Neural cell (in vitro differentiated cells): ENCODE results near the gene KCNIP3. TPM values are rescaled to one million over a fixed set of nuclear protein-coding genes. Genes with fewer than 3 reads are reported as not detected.

Experiments
- H2AFZ ChIP-seq: fragments of 200-600, 300-800 bp; sonication (generic), shearing (Covaris generic); 2 replicates; pipeline ENCODE4 v1.6.0; 2014; ENCODE audit warnings: low read depth, mild to moderate bottlenecking, antibody characterized with exemption, low read length, moderate library complexity
- H3F3A ChIP-seq: fragments of 200-600 bp; shearing (Covaris generic); 2 replicates; pipeline ENCODE4 v1.6.1; 2016; ENCODE audit warnings: mild to moderate bottlenecking, moderate library complexity, mixed read lengths, antibody characterized with exemption, low read length; ENCODE audit not compliant: insufficient read depth, poor library complexity, severe bottlenecking
- H3K27ac ChIP-seq: fragments of 200-600, 300-800 bp; sonication (generic), shearing (Covaris generic); 2 replicates; pipeline ENCODE4 v1.5.1; 2014; ENCODE audit warnings: mild to moderate bottlenecking, low read length, moderate library complexity
- H3K27me3 ChIP-seq: fragments of 300-800, 200-600 bp; sonication (generic), shearing (Covaris generic); 2 replicates; pipeline ENCODE4 v1.6.0; 2014; ENCODE audit warnings: mild to moderate bottlenecking, low read depth, low read length, moderate library complexity; ENCODE audit not compliant: insufficient read depth
- H3K36me3 ChIP-seq: fragments of 300-800, 200-600 bp; sonication (generic), shearing (Covaris generic); 2 replicates; pipeline ENCODE4 v1.5.1; 2014; ENCODE audit warnings: mild to moderate bottlenecking, antibody characterized with exemption, low read length, moderate library complexity; ENCODE audit not compliant: insufficient read depth
- H3K4me2 ChIP-seq: fragments of 300-800, 200-600 bp; sonication (generic), shearing (Covaris generic); 2 replicates; pipeline ENCODE4 v1.6.0; 2014; ENCODE audit warnings: mild to moderate bottlenecking, low read length
- H3K4me3 ChIP-seq: fragments of 300-800, 200-600 bp; sonication (generic), shearing (Covaris generic); 2 replicates; pipeline ENCODE4 v1.5.1; 2014; ENCODE audit warnings: mild to moderate bottlenecking, low read length, moderate library complexity
- H3K79me2 ChIP-seq: fragments of 200-600 bp; shearing (Covaris generic); replicated peaks from 2 replicates; pipeline ENCODE4 v1.6.0; 2014; ENCODE audit warnings: mild to moderate bottlenecking, low read length, moderate library complexity; ENCODE audit not compliant: insufficient read depth
- H3K9ac ChIP-seq: fragments of 300-800, 200-600 bp; sonication (generic), shearing (Covaris generic); 2 replicates; pipeline ENCODE4 v1.6.1; 2016; ENCODE audit warnings: mild to moderate bottlenecking, low read length, mixed read lengths
- H3K9me2 ChIP-seq: fragments of 200-600 bp; shearing (Covaris generic); 2 replicates; pipeline ENCODE4 v1.6.1; 2016; ENCODE audit warnings: mild to moderate bottlenecking, low read length, mixed read lengths; ENCODE audit not compliant: insufficient read depth
- H3K9me3 ChIP-seq: fragments of 200-600, 300-800 bp; sonication (generic), shearing (Covaris generic); 2 replicates; pipeline ENCODE4 v1.6.1; 2016; ENCODE audit warnings: mild to moderate bottlenecking, mixed run types, low read length, moderate library complexity, mixed read lengths
- H4K20me1 ChIP-seq: fragments of 200-600 bp; shearing (Covaris generic); 2 replicates; pipeline ENCODE4 v1.6.1; 2016; ENCODE audit warnings: mild to moderate bottlenecking, mixed run types; ENCODE audit not compliant: insufficient read depth
- CTCF ChIP-seq: fragments of 450-650 bp; IDR thresholded peaks from 2 replicates; pipeline ENCODE4 v1.5.1; 2014; ENCODE audit warnings: antibody characterized with exemption, mild to moderate bottlenecking, moderate library complexity; ENCODE audit not compliant: poor library complexity, severe bottlenecking
- EP300 ChIP-seq: fragments of 450-650 bp; conservative IDR thresholded peaks from 2 replicates; pipeline ENCODE4 v1.6.1; 2014; ENCODE audit warnings: antibody characterized with exemption, mild to moderate bottlenecking, moderate library complexity; ENCODE audit not compliant: poor library complexity, severe bottlenecking
- EZH2 ChIP-seq: fragments of 200-600, 300-800 bp; shearing (Covaris generic), sonication (generic); IDR thresholded peaks from 2 replicates; pipeline ENCODE4 v1.6.1; 2014; ENCODE audit warnings: antibody characterized with exemption, low read length, borderline replicate concordance, mild to moderate bottlenecking; ENCODE audit not compliant: insufficient read depth, poor library complexity, severe bottlenecking
- MXI1 ChIP-seq: fragments of 450-650 bp; conservative IDR thresholded peaks from 2 replicates; pipeline ENCODE4 v1.6.1; 2014; ENCODE audit warnings: antibody characterized with exemption, mild to moderate bottlenecking; ENCODE audit not compliant: poor library complexity, severe bottlenecking
- POLR2AphosphoS5 ChIP-seq: IDR thresholded peaks from 2 replicates; pipeline ENCODE4 v1.6.1; 2012
- RAD21 ChIP-seq: fragments of 450-650 bp; conservative IDR thresholded peaks from 2 replicates; pipeline ENCODE4 v1.6.1; 2014; ENCODE audit warnings: antibody characterized with exemption, mild to moderate bottlenecking, moderate library complexity
- SMC3 ChIP-seq: fragments of 450-650 bp; conservative IDR thresholded peaks from 2 replicates; pipeline ENCODE4 v1.6.1; 2014; ENCODE audit warnings: antibody characterized with exemption, mild to moderate bottlenecking, moderate library complexity; ENCODE audit not compliant: poor library complexity
- TAF1 ChIP-seq: IDR thresholded peaks from 2 replicates; pipeline ENCODE4 v1.6.1; 2012; ENCODE audit warnings: low read depth
- polyA plus RNA-seq: library from polyadenylated mRNA; depleted of rRNA; stranded (reverse); fragments of >200 nt; gene quantifications from 2 replicates; pipeline ENCODE4 v1.2.3, GENCODE V29; 2014
- TF ChIP-seq, protein P1 (sequence below): IDR thresholded peaks from 2 replicates; pipeline ENCODE4 v1.6.1; 2012; ENCODE audit warnings: borderline replicate concordance

The KCNIP3 gene
- polyA plus RNA-seq, 1 donor from 2014 or later, result not detected

GRCh38 chr2:95307878-95308277 is 10.7 kb downstream of the KCNIP3 start:
- Histone ChIP-seq H3K79me2 (no peaks in the 10 kb centered on the region), H3K9ac (no peak overlapping the region), H3K36me3 (no peaks in the 10 kb centered on the region), H3K27me3 (no peaks in the 10 kb centered on the region), H3K27ac (no peak overlapping the region), H3K4me3 (no peak overlapping the region), H2AFZ (no peak overlapping the region), H3K4me2 (no peak overlapping the region), H3K9me2 (no peaks in the 10 kb centered on the region), H4K20me1 (no peaks in the 10 kb centered on the region), H3F3A (no peaks in the 10 kb centered on the region), H3K9me3 (peaks cover 4% of the 10 kb centered on the region)
- no peak for TF ChIP-seq EP300
- no peak for TF ChIP-seq RAD21
- no peak for TF ChIP-seq SMC3
- TF ChIP-seq MXI1, result no peak
- TF ChIP-seq TAF1, result no peak
- no peak for TF ChIP-seq POLR2AphosphoS5
- TF ChIP-seq, protein P1, sequence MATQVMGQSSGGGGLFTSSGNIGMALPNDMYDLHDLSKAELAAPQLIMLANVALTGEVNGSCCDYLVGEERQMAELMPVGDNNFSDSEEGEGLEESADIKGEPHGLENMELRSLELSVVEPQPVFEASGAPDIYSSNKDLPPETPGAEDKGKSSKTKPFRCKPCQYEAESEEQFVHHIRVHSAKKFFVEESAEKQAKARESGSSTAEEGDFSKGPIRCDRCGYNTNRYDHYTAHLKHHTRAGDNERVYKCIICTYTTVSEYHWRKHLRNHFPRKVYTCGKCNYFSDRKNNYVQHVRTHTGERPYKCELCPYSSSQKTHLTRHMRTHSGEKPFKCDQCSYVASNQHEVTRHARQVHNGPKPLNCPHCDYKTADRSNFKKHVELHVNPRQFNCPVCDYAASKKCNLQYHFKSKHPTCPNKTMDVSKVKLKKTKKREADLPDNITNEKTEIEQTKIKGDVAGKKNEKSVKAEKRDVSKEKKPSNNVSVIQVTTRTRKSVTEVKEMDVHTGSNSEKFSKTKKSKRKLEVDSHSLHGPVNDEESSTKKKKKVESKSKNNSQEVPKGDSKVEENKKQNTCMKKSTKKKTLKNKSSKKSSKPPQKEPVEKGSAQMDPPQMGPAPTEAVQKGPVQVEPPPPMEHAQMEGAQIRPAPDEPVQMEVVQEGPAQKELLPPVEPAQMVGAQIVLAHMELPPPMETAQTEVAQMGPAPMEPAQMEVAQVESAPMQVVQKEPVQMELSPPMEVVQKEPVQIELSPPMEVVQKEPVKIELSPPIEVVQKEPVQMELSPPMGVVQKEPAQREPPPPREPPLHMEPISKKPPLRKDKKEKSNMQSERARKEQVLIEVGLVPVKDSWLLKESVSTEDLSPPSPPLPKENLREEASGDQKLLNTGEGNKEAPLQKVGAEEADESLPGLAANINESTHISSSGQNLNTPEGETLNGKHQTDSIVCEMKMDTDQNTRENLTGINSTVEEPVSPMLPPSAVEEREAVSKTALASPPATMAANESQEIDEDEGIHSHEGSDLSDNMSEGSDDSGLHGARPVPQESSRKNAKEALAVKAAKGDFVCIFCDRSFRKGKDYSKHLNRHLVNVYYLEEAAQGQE, result no peak
- no peak for TF ChIP-seq CTCF
- TF ChIP-seq EZH2, result no peak

GRCh38 chr2:95308426-95308990 is 11.4 kb downstream of the KCNIP3 start:
- no peak overlapping the region for H2AFZ ChIP-seq
- no peak overlapping the region for H3K4me2 ChIP-seq
- H3K9me3 ChIP-seq, result no peaks in the 10 kb centered on the region
- H3F3A ChIP-seq, result no peaks in the 10 kb centered on the region
- H3K27me3 ChIP-seq, result no peaks in the 10 kb centered on the region
- H3K79me2 ChIP-seq, result no peaks in the 10 kb centered on the region
- no peak overlapping the region for H3K9ac ChIP-seq
- no peak for TF ChIP-seq POLR2AphosphoS5
- TF ChIP-seq CTCF, result no peak
- no peak for TF ChIP-seq EP300
- no peak for TF ChIP-seq RAD21
- TF ChIP-seq, protein P1, result no peak
- TF ChIP-seq SMC3, result no peak
- no peak for TF ChIP-seq EZH2
- no peak for TF ChIP-seq MXI1
- no peak for TF ChIP-seq TAF1
- H4K20me1 ChIP-seq, result no peaks in the 10 kb centered on the region
- no peak overlapping the region for H3K4me3 ChIP-seq
- no peaks in the 10 kb centered on the region for H3K9me2 ChIP-seq
- H3K27ac ChIP-seq, result no peak overlapping the region
- no peaks in the 10 kb centered on the region for H3K36me3 ChIP-seq
